Loucy (cell line): ENCODE data around the gene LENG8.
A peak's percentile ranks its signal among the peaks of the same experiment; 100 is the strongest.

Experiments used
- H2AFZ ChIP-seq: fragments of 200-600 bp; sonication (generic); 2 replicates; pipeline ENCODE4 v1.6.0; 2016; ENCODE audit warnings: antibody characterized with exemption, mild to moderate bottlenecking, low read length, moderate library complexity
- H3F3A ChIP-seq: fragments of 200-600 bp; 2 replicates; pipeline ENCODE4 v1.6.0; 2016; ENCODE audit warnings: antibody characterized with exemption, low read depth, mild to moderate bottlenecking
- H3K27me3 ChIP-seq: fragments of 200-600 bp; sonication (generic); 2 replicates; pipeline ENCODE4 v1.6.1; 2014; ENCODE audit warnings: low read length, mild to moderate bottlenecking; ENCODE audit not compliant: insufficient read depth, poor library complexity, severe bottlenecking
- H3K36me3 ChIP-seq: fragments of 200-600 bp; sonication (generic); 2 replicates; pipeline ENCODE4 v1.6.1; 2016; ENCODE audit warnings: low read length; ENCODE audit not compliant: insufficient read depth
- H3K4me1 ChIP-seq: fragments of 200-600 bp; sonication (generic); 2 replicates; pipeline ENCODE4 v1.5.1; 2014; ENCODE audit warnings: low read length, mild to moderate bottlenecking; ENCODE audit not compliant: insufficient read depth, poor library complexity, severe bottlenecking
- H3K4me2 ChIP-seq: fragments of 200-600 bp; sonication (generic); 2 replicates; pipeline ENCODE4 v1.6.0; 2014; ENCODE audit warnings: antibody characterized with exemption, low read length, low read depth, mild to moderate bottlenecking; ENCODE audit not compliant: poor library complexity, severe bottlenecking
- H3K4me3 ChIP-seq: fragments of 200-600 bp; sonication (generic); 2 replicates; pipeline ENCODE4 v1.5.1; 2014; ENCODE audit warnings: low read length, mild to moderate bottlenecking, mixed read lengths; ENCODE audit not compliant: poor library complexity, severe bottlenecking
- H3K79me2 ChIP-seq: fragments of 200-600 bp; sonication (generic); 2 replicates; pipeline ENCODE4 v1.6.1; 2014; ENCODE audit warnings: low read length; ENCODE audit not compliant: insufficient read depth
- H3K9ac ChIP-seq: fragments of 200-600 bp; sonication (generic); 2 replicates; pipeline ENCODE4 v1.6.0; 2014; ENCODE audit warnings: mild to moderate bottlenecking, low read depth, low read length, moderate library complexity; ENCODE audit not compliant: poor library complexity, severe bottlenecking
- H3K9me2 ChIP-seq: fragments of 200-600 bp; sonication (generic); replicated peaks from 2 replicates; pipeline ENCODE4 v1.6.1; 2016; ENCODE audit warnings: low read depth, low read length, mixed read lengths
- H3K9me3 ChIP-seq: fragments of 200-600 bp; sonication (generic); 2 replicates; pipeline ENCODE4 v1.6.1; 2014; ENCODE audit warnings: mild to moderate bottlenecking, antibody characterized with exemption, low read length, low read depth; ENCODE audit not compliant: insufficient read depth
- H4K20me1 ChIP-seq: fragments of 200-600 bp; sonication (generic); 2 replicates; pipeline ENCODE4 v1.6.0; 2014; ENCODE audit warnings: antibody characterized with exemption, low read length, mild to moderate bottlenecking; ENCODE audit not compliant: insufficient read depth, poor library complexity, severe bottlenecking
- EZH2phosphoT487 ChIP-seq: fragments of 200-600 bp; IDR thresholded peaks from 2 replicates; pipeline ENCODE4 v1.6.1; 2018; ENCODE audit warnings: antibody characterized with exemption, mild to moderate bottlenecking, moderate library complexity, borderline replicate concordance
- TF ChIP-seq, protein P1 (sequence below): fragments of 200-600 bp; sonication (generic); conservative IDR thresholded peaks from 2 replicates; pipeline ENCODE4 v1.5.1; 2014; ENCODE audit warnings: mild to moderate bottlenecking, antibody characterized with exemption, low read length

LENG8 gene

GRCh38 chr19:54480051-54480450 is 31.1 kb downstream of the LENG8 start:
- H3K36me3 ChIP-seq: no peaks in the 10 kb centered on the region
- no peak overlapping the region for H3K4me2 ChIP-seq
- no peaks in the 10 kb centered on the region for H3K27me3 ChIP-seq
- no peak overlapping the region for H2AFZ ChIP-seq
- H3K9me3 ChIP-seq: no peaks in the 10 kb centered on the region
- H4K20me1 ChIP-seq: no peaks in the 10 kb centered on the region
- H3K9ac ChIP-seq: no peak overlapping the region
- no peak for TF ChIP-seq EZH2phosphoT487
- TF ChIP-seq, protein P1, sequence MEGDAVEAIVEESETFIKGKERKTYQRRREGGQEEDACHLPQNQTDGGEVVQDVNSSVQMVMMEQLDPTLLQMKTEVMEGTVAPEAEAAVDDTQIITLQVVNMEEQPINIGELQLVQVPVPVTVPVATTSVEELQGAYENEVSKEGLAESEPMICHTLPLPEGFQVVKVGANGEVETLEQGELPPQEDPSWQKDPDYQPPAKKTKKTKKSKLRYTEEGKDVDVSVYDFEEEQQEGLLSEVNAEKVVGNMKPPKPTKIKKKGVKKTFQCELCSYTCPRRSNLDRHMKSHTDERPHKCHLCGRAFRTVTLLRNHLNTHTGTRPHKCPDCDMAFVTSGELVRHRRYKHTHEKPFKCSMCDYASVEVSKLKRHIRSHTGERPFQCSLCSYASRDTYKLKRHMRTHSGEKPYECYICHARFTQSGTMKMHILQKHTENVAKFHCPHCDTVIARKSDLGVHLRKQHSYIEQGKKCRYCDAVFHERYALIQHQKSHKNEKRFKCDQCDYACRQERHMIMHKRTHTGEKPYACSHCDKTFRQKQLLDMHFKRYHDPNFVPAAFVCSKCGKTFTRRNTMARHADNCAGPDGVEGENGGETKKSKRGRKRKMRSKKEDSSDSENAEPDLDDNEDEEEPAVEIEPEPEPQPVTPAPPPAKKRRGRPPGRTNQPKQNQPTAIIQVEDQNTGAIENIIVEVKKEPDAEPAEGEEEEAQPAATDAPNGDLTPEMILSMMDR: no peak
- H3K79me2 ChIP-seq: no peaks in the 10 kb centered on the region
- no peaks in the 10 kb centered on the region for H3F3A ChIP-seq
- H3K4me1 ChIP-seq: peaks cover 3% of the 10 kb centered on the region
- no peaks in the 10 kb centered on the region for H3K9me2 ChIP-seq
- no peak overlapping the region for H3K4me3 ChIP-seq

- H3K9ac ChIP-seq: no peak overlapping the region
- no peaks in the 10 kb centered on the region for H3F3A ChIP-seq
- H3K27me3 ChIP-seq: no peaks in the 10 kb centered on the region
- no peaks in the 10 kb centered on the region for H3K36me3 ChIP-seq
- no peak overlapping the region for H2AFZ ChIP-seq
- H3K4me1 ChIP-seq: peaks cover 3% of the 10 kb centered on the region
- no peak overlapping the region for H3K4me3 ChIP-seq
- H3K4me2 ChIP-seq: no peak overlapping the region
- H4K20me1 ChIP-seq: no peaks in the 10 kb centered on the region
- H3K9me3 ChIP-seq: no peaks in the 10 kb centered on the region
- H3K9me2 ChIP-seq: no peaks in the 10 kb centered on the region
- no peaks in the 10 kb centered on the region for H3K79me2 ChIP-seq
- TF ChIP-seq, protein P1: peak; percentile 88
- no peak for TF ChIP-seq EZH2phosphoT487
Measured at GRCh38 chr19:54481326-54481930, 32.4 kb downstream of the LENG8 start.

GRCh38 chr19:54482889-54483288 is 33.9 kb downstream of the LENG8 start:
- Histone ChIP-seq H4K20me1 (no peaks in the 10 kb centered on the region), H3K4me1 (peaks cover 3% of the 10 kb centered on the region), H3K79me2 (no peaks in the 10 kb centered on the region), H3K27me3 (no peaks in the 10 kb centered on the region), H3K36me3 (no peaks in the 10 kb centered on the region), H2AFZ (no peak overlapping the region), H3K4me3 (no peak overlapping the region), H3K4me2 (no peak overlapping the region), H3F3A (no peaks in the 10 kb centered on the region), H3K9me2 (no peaks in the 10 kb centered on the region), H3K9ac (no peak overlapping the region), H3K9me3 (no peaks in the 10 kb centered on the region)
- TF ChIP-seq, protein P1: no peak
- no peak for TF ChIP-seq EZH2phosphoT487
